GM12878 (cell line): ENCODE data around the gene EPB41L1. TPM values are rescaled to one million over a fixed set of nuclear protein-coding genes. Genes with fewer than 3 reads are reported as not detected.

ENCODE experiments used
- BACH1 ChIP-seq: fragments of 450-650 bp; IDR thresholded peaks from 2 replicates; pipeline ENCODE4 v1.6.1; 2017; ENCODE audit warnings: mild to moderate bottlenecking, borderline replicate concordance
- CBX3 ChIP-seq: fragments of 200-600 bp; sonication (generic); IDR thresholded peaks from 2 replicates; pipeline ENCODE4 v1.6.1; 2016; ENCODE audit warnings: low read depth, borderline replicate concordance
- CHD4 ChIP-seq: fragments of 200-600 bp; sonication (generic); IDR thresholded peaks from 2 replicates; pipeline ENCODE4 v1.6.1; 2016; ENCODE audit warnings: mild to moderate bottlenecking
- KAT2A ChIP-seq: conservative IDR thresholded peaks from 2 replicates; pipeline ENCODE4 v1.6.1; 2011; ENCODE audit warnings: low read depth, low read length; ENCODE audit not compliant: control insufficient read depth
- MEF2A ChIP-seq: IDR thresholded peaks from 2 replicates; pipeline ENCODE4 v1.6.1; 2011; ENCODE audit warnings: low read depth, mild to moderate bottlenecking, low read length, moderate library complexity; ENCODE audit not compliant: insufficient read depth
- SMAD1 ChIP-seq: fragments of 450-650 bp; IDR thresholded peaks from 2 replicates; pipeline ENCODE4 v1.6.1; 2018; ENCODE audit warnings: mild to moderate bottlenecking, low read depth; ENCODE audit not compliant: partially characterized antibody
- SREBF2 ChIP-seq: IDR thresholded peaks from 2 replicates; pipeline ENCODE4 v1.6.1; 2012; ENCODE audit warnings: mild to moderate bottlenecking, low read length
- ZNF217 ChIP-seq: fragments of 450-650 bp; IDR thresholded peaks from 2 replicates; pipeline ENCODE4 v1.6.1; 2017; ENCODE audit warnings: antibody characterized with exemption, mild to moderate bottlenecking
- ZSCAN29 ChIP-seq: fragments of 450-650 bp; IDR thresholded peaks from 2 replicates; pipeline ENCODE4 v1.6.1; 2017; ENCODE audit warnings: mild to moderate bottlenecking, moderate library complexity
- polyA plus RNA-seq, 11 experiments: library from polyadenylated mRNA; depleted of rRNA in 4 of 11; unstranded in 6 of 11; stranded (reverse) in 5 of 11; fragments of >200 nt; fragmentation: Nextera tagmentation in 4 of 11; fragmentation: Illumina TruSeq in 1 of 11; extraction: Ambion mirVana in 4 of 11; extraction: Trizol in 1 of 11; gene quantifications; 1 replicate in 1 of 11; 2 replicates in 10 of 11; pipeline versions ENCODE4 v1.2.1 to v1.2.3, GENCODE V29; 2011 to 2016; ENCODE audit warnings: inconsistent platforms in 2 of 11, missing spikeins in 2 of 11, low read depth in 1 of 11
- total RNA-seq, 4 experiments: library from RNA; depleted of rRNA in 3 of 4; stranded (reverse); fragments of >200 nt in 3 of 4; fragmentation: Illumina TruSeq in 1 of 4; extraction: Trizol in 1 of 4; gene quantifications; 2 replicates each; pipeline versions ENCODE4 v1.2.1 to v1.2.3, GENCODE V29; 2013 to 2021
- TF ChIP-seq, protein P1 (sequence below): IDR thresholded peaks from 2 replicates; pipeline ENCODE4 v1.6.1; 2012; ENCODE audit warnings: improper control_type of control experiment, low read depth, low read length; ENCODE audit not compliant: insufficient replicate concordance

EPB41L1 gene
- total and polyA plus RNA-seq, 10 of the 15 experiments (the other 5 are each of a cell fraction or from before 2014, with no cell fraction given): 0.08 to 3.2 (median 0.31) TPM

DNA sequence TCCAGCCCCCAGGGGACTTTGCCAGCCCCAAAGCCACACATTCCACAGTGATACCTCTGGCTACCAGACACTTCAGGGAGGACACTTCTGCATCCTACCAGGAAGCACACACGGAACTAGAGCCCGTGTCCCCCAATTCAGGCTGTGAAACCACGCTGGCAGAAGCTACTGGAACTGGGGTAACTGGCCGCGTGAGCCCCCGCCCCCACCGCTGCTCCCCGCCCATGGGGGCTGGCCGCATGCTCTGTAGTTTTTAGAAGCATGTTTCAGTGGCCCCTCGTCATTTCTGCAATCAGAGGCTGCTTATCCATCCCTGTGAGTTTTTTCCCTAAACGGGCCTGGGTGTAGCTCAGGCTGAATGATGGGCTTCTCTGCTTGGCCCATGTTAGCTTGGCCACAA, 53.1 kb downstream of the EPB41L1 start (continued):
- TF ChIP-seq, protein P1, sequence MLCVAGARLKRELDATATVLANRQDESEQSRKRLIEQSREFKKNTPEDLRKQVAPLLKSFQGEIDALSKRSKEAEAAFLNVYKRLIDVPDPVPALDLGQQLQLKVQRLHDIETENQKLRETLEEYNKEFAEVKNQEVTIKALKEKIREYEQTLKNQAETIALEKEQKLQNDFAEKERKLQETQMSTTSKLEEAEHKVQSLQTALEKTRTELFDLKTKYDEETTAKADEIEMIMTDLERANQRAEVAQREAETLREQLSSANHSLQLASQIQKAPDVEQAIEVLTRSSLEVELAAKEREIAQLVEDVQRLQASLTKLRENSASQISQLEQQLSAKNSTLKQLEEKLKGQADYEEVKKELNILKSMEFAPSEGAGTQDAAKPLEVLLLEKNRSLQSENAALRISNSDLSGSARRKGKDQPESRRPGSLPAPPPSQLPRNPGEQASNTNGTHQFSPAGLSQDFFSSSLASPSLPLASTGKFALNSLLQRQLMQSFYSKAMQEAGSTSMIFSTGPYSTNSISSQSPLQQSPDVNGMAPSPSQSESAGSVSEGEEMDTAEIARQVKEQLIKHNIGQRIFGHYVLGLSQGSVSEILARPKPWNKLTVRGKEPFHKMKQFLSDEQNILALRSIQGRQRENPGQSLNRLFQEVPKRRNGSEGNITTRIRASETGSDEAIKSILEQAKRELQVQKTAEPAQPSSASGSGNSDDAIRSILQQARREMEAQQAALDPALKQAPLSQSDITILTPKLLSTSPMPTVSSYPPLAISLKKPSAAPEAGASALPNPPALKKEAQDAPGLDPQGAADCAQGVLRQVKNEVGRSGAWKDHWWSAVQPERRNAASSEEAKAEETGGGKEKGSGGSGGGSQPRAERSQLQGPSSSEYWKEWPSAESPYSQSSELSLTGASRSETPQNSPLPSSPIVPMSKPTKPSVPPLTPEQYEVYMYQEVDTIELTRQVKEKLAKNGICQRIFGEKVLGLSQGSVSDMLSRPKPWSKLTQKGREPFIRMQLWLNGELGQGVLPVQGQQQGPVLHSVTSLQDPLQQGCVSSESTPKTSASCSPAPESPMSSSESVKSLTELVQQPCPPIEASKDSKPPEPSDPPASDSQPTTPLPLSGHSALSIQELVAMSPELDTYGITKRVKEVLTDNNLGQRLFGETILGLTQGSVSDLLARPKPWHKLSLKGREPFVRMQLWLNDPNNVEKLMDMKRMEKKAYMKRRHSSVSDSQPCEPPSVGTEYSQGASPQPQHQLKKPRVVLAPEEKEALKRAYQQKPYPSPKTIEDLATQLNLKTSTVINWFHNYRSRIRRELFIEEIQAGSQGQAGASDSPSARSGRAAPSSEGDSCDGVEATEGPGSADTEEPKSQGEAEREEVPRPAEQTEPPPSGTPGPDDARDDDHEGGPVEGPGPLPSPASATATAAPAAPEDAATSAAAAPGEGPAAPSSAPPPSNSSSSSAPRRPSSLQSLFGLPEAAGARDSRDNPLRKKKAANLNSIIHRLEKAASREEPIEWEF: no peak
- no peak for TF ChIP-seq CHD4
- no peak for TF ChIP-seq MEF2A
- TF ChIP-seq ZNF217: no peak
- TF ChIP-seq SREBF2: no peak
- no peak for TF ChIP-seq CBX3
- no peak for TF ChIP-seq KAT2A
- TF ChIP-seq SMAD1: no peak
- TF ChIP-seq ZSCAN29: no peak
- TF ChIP-seq BACH1: no peak
